ENCODE results near the gene BAHCC1.

Gene BAHCC1

GRCh38 chr17:81386141-81386645 lies 9.1 kb upstream of the BAHCC1 start:
- DNase-seq (ENCODE audit: low spot score), result no peak
- in situ Hi-C loops (cut with MboI; ENCODE audit: low sequenced_read_pairs, unreplicated experiment), result no loop called here
- TF ChIP-seq CTCF (IDR thresholded peaks at IDR 0.05; ENCODE audit: borderline replicate concordance, control extremely low read depth, extremely low read depth, insufficient read depth, missing control alignments), result no peak

- in situ Hi-C loops (cut with MboI; ENCODE audit: low sequenced_read_pairs, unreplicated experiment), result no loop called here
- DNase-seq (ENCODE audit: low spot score), result no peak
Measured at GRCh38 chr17:81386646-81387099, 8.6 kb upstream of the BAHCC1 start.

GRCh38 chr17:81387100-81388090 lies 7.9 kb upstream of the BAHCC1 start:
- TF ChIP-seq CTCF (IDR thresholded peaks at IDR 0.05; ENCODE audit: borderline replicate concordance, control extremely low read depth, extremely low read depth, insufficient read depth, missing control alignments), result no peak
- in situ Hi-C loops (cut with MboI; ENCODE audit: low sequenced_read_pairs, unreplicated experiment), result no loop called here
- peak; percentile 86 for DNase-seq (ENCODE audit: low spot score)

More at GRCh38 chr17:81386646-81387099, 8.6 kb upstream of the BAHCC1 start:
- TF ChIP-seq CTCF (IDR thresholded peaks at IDR 0.05; ENCODE audit: borderline replicate concordance, control extremely low read depth, extremely low read depth, insufficient read depth, missing control alignments), result no peak

- DNase-seq (ENCODE audit: low spot score), result no peak
- in situ Hi-C loops (cut with MboI; ENCODE audit: low sequenced_read_pairs, unreplicated experiment), result no loop called here
- TF ChIP-seq CTCF (IDR thresholded peaks at IDR 0.05; ENCODE audit: borderline replicate concordance, control extremely low read depth, extremely low read depth, insufficient read depth, missing control alignments), result no peak
Measured at GRCh38 chr17:81388091-81388611, 7.1 kb upstream of the BAHCC1 start.

GRCh38 chr17:81388612-81389367 lies 6.5 kb upstream of the BAHCC1 start:
- in situ Hi-C loops (cut with MboI; ENCODE audit: low sequenced_read_pairs, unreplicated experiment), result no loop called here
- DNase-seq (ENCODE audit: low spot score), result no peak
- no peak for TF ChIP-seq CTCF (IDR thresholded peaks at IDR 0.05; ENCODE audit: borderline replicate concordance, control extremely low read depth, extremely low read depth, insufficient read depth, missing control alignments)

- in situ Hi-C loops (cut with MboI; ENCODE audit: low sequenced_read_pairs, unreplicated experiment), result no loop called here
- no peak for TF ChIP-seq CTCF (IDR thresholded peaks at IDR 0.05; ENCODE audit: borderline replicate concordance, control extremely low read depth, extremely low read depth, insufficient read depth, missing control alignments)
- no peak for DNase-seq (ENCODE audit: low spot score)
Measured at GRCh38 chr17:81389585-81389984, 5.7 kb upstream of the BAHCC1 start.

All from GM13976 (cell line).